Measurements from ENCODE around the gene MIP. TPM values are rescaled to one million over a fixed set of nuclear protein-coding genes. Genes with fewer than 3 reads are reported as not detected.

Gene MIP
- total RNA-seq, 1 donor from 2014 or later, result not detected

DNA sequence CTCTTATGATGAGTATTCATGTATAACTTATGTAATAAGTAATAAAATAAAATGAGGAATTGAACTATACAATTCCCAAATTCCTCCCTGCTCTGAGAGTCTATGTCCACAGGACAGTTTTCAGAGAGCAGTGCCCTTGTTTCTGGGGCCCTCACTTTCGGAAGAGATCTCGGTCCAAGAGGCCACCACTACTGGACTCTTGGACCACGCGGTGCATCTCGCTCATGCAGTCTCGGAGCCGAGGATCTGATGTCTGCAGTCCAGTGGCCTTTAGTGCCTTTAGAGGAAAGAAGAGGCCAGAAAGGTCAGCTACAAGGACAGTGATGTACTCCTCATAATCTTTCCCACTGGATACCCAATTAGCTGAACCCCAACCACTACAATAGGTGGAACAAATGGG is 25.2 kb upstream of the MIP start:
- H3K27me3 Mint-ChIP-seq (ENCODE audit: unreplicated experiment), result no peaks in the 10 kb centered on the region

DNA sequence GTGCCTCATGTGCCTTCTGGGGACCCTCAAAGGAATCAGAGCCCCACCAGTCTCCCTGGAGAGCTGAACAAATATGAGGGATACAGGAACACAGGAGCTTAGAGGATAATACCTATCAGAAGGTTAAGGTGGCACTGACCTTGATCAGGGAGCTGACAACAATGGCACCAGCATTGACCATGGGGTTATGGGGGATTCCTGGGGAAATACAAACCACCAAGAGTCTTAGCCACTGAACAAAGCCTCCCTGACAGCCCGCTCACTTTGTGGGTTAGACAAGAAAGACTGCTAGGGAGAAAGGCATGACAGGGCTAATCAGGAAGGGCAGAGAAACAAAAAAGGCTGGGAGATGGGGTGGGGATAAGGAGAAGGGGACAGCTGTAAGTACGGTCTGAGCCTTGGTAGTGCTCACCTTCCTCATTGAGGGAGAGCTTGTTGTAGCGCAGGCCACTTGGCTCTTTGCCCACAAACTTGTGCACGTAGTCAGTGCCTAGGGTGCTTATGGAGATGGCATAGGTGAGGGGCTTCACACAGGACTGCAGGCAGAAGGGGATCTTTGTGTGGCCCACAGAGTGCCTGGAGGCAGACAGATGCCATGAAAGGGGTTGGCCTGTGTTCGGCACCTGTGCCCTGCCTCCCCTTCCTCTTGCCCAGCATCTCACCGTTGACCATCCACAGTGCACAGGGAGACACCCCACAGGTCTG is 23.2 kb upstream of the MIP start:
- DNase-seq (ENCODE audit: extremely low spot score, unreplicated experiment), result no peak
- Mint-ChIP-seq H3K4me1 (ENCODE audit: unreplicated experiment) (no peaks in the 10 kb centered on the region), H3K9me3 (ENCODE audit: unreplicated experiment) (no peaks in the 10 kb centered on the region), H3K36me3 (ENCODE audit: unreplicated experiment) (no peaks in the 10 kb centered on the region), H3K27me3 (ENCODE audit: unreplicated experiment) (no peaks in the 10 kb centered on the region), H3K27ac (ENCODE audit: unreplicated experiment) (no peak overlapping the region), H3K4me3 (ENCODE audit: unreplicated experiment) (no peak overlapping the region)
- TF ChIP-seq, protein P1, sequence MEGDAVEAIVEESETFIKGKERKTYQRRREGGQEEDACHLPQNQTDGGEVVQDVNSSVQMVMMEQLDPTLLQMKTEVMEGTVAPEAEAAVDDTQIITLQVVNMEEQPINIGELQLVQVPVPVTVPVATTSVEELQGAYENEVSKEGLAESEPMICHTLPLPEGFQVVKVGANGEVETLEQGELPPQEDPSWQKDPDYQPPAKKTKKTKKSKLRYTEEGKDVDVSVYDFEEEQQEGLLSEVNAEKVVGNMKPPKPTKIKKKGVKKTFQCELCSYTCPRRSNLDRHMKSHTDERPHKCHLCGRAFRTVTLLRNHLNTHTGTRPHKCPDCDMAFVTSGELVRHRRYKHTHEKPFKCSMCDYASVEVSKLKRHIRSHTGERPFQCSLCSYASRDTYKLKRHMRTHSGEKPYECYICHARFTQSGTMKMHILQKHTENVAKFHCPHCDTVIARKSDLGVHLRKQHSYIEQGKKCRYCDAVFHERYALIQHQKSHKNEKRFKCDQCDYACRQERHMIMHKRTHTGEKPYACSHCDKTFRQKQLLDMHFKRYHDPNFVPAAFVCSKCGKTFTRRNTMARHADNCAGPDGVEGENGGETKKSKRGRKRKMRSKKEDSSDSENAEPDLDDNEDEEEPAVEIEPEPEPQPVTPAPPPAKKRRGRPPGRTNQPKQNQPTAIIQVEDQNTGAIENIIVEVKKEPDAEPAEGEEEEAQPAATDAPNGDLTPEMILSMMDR (IDR thresholded peaks at IDR 0.05), result no peak

More for the DNA sequence above, 25.2 kb upstream of the MIP start:
- Mint-ChIP-seq H3K4me1 (ENCODE audit: unreplicated experiment) (no peaks in the 10 kb centered on the region), H3K36me3 (ENCODE audit: unreplicated experiment) (no peaks in the 10 kb centered on the region), H3K9me3 (ENCODE audit: unreplicated experiment) (no peaks in the 10 kb centered on the region), H3K4me3 (ENCODE audit: unreplicated experiment) (no peak overlapping the region), H3K27ac (ENCODE audit: unreplicated experiment) (no peak overlapping the region)
- TF ChIP-seq, protein P1 (IDR thresholded peaks at IDR 0.05), result no peak
- DNase-seq (ENCODE audit: extremely low spot score, unreplicated experiment), result no peak

DNA sequence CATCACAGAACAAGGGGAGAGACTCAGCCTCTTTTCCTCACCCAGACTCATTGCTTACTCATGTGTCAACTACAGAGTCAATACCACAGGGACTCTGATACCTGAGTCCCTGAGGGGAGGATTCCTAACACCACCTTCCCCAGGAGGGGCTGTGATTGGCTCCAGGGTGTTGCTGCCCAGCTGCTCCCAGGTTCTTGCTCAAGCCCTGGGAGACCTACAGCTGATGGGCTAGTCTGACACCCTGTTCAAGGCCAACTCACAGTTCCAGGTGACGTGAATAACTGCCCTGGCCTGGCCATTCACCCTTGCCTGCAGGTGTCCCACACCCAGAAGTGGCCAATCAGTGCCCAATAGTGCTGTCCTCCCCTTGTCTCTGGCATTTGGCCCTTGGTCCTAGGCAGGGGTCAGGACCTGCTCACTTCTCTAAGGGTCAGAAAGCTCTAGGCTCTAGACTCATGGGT is 22.5 kb upstream of the MIP start:
- Mint-ChIP-seq H3K9me3 (ENCODE audit: unreplicated experiment) (no peaks in the 10 kb centered on the region), H3K4me3 (ENCODE audit: unreplicated experiment) (no peak overlapping the region), H3K27ac (ENCODE audit: unreplicated experiment) (no peak overlapping the region), H3K4me1 (ENCODE audit: unreplicated experiment) (no peaks in the 10 kb centered on the region), H3K36me3 (ENCODE audit: unreplicated experiment) (no peaks in the 10 kb centered on the region), H3K27me3 (ENCODE audit: unreplicated experiment) (no peaks in the 10 kb centered on the region)
- no peak for DNase-seq (ENCODE audit: extremely low spot score, unreplicated experiment)
- TF ChIP-seq, protein P1 (IDR thresholded peaks at IDR 0.05), result no peak

DNA sequence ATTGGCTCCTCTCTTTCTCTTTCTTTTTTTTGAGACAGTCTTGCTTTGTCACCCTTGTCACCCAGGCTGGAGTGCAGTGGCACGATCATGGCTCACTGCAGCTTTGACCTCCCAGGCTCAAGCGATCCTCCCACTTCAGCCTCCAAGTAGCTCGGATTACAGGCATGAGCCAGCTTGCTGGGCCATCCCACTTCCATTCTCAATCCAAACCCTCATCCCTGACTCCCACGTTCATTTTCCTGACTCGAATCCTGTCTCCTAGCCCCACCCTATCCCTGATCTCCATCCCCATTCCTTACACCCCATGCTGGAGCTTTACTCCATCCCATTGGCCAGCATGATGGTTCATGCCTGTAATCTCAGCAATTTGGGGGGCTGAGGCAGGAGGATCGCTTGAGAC is 21.7 kb upstream of the MIP start:
- no peak overlapping the region for H3K27ac Mint-ChIP-seq (ENCODE audit: unreplicated experiment)
- H3K27me3 Mint-ChIP-seq (ENCODE audit: unreplicated experiment), result no peaks in the 10 kb centered on the region
- no peak overlapping the region for H3K4me3 Mint-ChIP-seq (ENCODE audit: unreplicated experiment)

DNA sequence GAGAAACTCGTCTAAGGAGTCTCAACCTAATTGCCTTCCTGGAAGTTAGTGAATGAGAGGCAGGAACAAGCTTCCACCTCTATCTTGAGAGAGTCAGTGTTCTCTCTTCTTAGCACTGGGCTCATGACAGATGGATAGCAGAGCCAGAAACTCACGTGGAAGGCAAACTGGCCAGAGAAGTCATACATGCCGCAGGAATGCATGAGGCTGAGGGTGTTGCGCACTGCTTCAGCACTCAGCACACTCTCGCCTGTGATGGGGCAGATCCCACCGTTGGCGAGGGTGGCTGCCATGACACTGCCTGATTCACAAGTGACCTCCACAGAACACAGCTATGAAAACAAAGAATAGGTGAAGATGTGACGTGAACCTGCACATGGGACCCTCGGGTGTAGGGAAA is 19.9 kb upstream of the MIP start:
- H3K4me1 Mint-ChIP-seq (ENCODE audit: unreplicated experiment), result peaks cover 6% of the 10 kb centered on the region
- no peak overlapping the region for H3K4me3 Mint-ChIP-seq (ENCODE audit: unreplicated experiment)
- TF ChIP-seq, protein P1 (IDR thresholded peaks at IDR 0.05), result no peak
- H3K9me3 Mint-ChIP-seq (ENCODE audit: unreplicated experiment), result no peaks in the 10 kb centered on the region
- no peaks in the 10 kb centered on the region for H3K36me3 Mint-ChIP-seq (ENCODE audit: unreplicated experiment)
- no peak for DNase-seq (ENCODE audit: extremely low spot score, unreplicated experiment)
- no peaks in the 10 kb centered on the region for H3K27me3 Mint-ChIP-seq (ENCODE audit: unreplicated experiment)
- H3K27ac Mint-ChIP-seq (ENCODE audit: unreplicated experiment), result no peak overlapping the region

More for the DNA sequence above, 21.7 kb upstream of the MIP start:
- TF ChIP-seq, protein P1 (IDR thresholded peaks at IDR 0.05), result no peak
- no peaks in the 10 kb centered on the region for H3K36me3 Mint-ChIP-seq (ENCODE audit: unreplicated experiment)
- no peaks in the 10 kb centered on the region for H3K9me3 Mint-ChIP-seq (ENCODE audit: unreplicated experiment)
- no peaks in the 10 kb centered on the region for H3K4me1 Mint-ChIP-seq (ENCODE audit: unreplicated experiment)
- no peak for DNase-seq (ENCODE audit: extremely low spot score, unreplicated experiment)
